GM18502 (cell line): ENCODE measurements around the gene NEUROD2.

Experiments
- ATAC-seq: cut with Tn5 transposase; IDR thresholded peaks from one replicate; pipeline ENCODE4 v1.9.1; 2021; ENCODE audit warnings: mild to moderate bottlenecking; ENCODE audit not compliant: unreplicated experiment, poor library complexity

The NEUROD2 gene

GRCh38 chr17:39607851-39608130 is at the start of gene NEUROD2:
NEUROD2 (minus strand) TSS chr17:39607920; CDS start chr17:39606599, 1,321 bp downstream.
- no peak for ATAC-seq

- ATAC-seq: no peak
These were observed 47.4 kb upstream of the NEUROD2 start for GRCh38 chr17:39655105-39655504.

GRCh38 chr17:39653662-39654331 is 46.1 kb upstream of the NEUROD2 start:
- no peak for ATAC-seq

GRCh38 chr17:39653316-39653661 is 45.6 kb upstream of the NEUROD2 start:
- ATAC-seq: no peak

- no peak for ATAC-seq
These were observed 45.0 kb upstream of the NEUROD2 start for GRCh38 chr17:39652587-39653315.

GRCh38 chr17:39651923-39652586 is 44.3 kb upstream of the NEUROD2 start:
- ATAC-seq: no peak

GRCh38 chr17:39650121-39650579 is 42.4 kb upstream of the NEUROD2 start:
- ATAC-seq: no peak

- no peak for ATAC-seq
These were observed 41.1 kb upstream of the NEUROD2 start for GRCh38 chr17:39648616-39649366.

- no peak for ATAC-seq
These were observed 39.5 kb upstream of the NEUROD2 start for GRCh38 chr17:39647256-39647655.

- no peak for ATAC-seq
These were observed 35.6 kb upstream of the NEUROD2 start for GRCh38 chr17:39643271-39643670.

- ATAC-seq: no peak
These were observed 34.8 kb upstream of the NEUROD2 start for GRCh38 chr17:39642291-39643074.

GRCh38 chr17:39641883-39642282 is 34.2 kb upstream of the NEUROD2 start:
- no peak for ATAC-seq

GRCh38 chr17:39641097-39641496 is 33.4 kb upstream of the NEUROD2 start:
- no peak for ATAC-seq

- no peak for ATAC-seq
These were observed 32.9 kb upstream of the NEUROD2 start for GRCh38 chr17:39640591-39641031.

GRCh38 chr17:39639566-39640458 is 32.1 kb upstream of the NEUROD2 start:
- no peak for ATAC-seq

- no peak for ATAC-seq
These were observed 31.3 kb upstream of the NEUROD2 start for GRCh38 chr17:39639043-39639442.

GRCh38 chr17:39638317-39638716 is 30.6 kb upstream of the NEUROD2 start:
- ATAC-seq: no peak

GRCh38 chr17:39636927-39637736 is 29.4 kb upstream of the NEUROD2 start, which contains the start of gene STARD3:
STARD3 (plus strand) TSS chr17:39637144; CDS start chr17:39653532, 16,388 bp downstream.
- ATAC-seq: peak; percentile 78
